KG1 (cell line): Measurements from ENCODE around the gene PAFAH1B1.

Experiments
- DNase-seq: peaks from one replicate; lab custom pipeline; 2025; lab: John Stamatoyannopoulos, UW

The PAFAH1B1 gene

DNA sequence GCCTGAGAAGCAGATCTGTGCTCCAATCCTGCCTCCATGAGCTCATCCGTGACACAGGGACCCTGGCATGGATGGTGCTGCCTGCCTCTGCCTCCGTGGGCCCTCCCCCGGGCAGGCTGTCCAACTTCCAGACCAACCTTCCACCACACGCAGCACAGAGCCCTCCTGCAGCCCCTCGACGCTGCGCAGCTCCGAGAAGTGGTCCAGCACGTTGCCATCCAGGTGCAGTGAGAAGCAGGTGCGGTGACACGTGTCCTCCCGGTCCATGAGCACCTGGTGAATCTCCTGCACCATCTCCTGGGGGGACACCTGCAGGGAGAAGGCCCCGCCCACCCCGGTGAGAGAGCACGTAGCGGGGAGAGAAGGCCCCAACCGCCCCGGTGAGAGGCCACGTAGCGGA lies 109.7 kb downstream of the PAFAH1B1 start:
- no peak for DNase-seq

GRCh38 chr17:2703606-2704005 lies 110.2 kb downstream of the PAFAH1B1 start:
- no peak for DNase-seq

- DNase-seq, result no peak
These were observed 110.8 kb downstream of the PAFAH1B1 start for GRCh38 chr17:2704031-2704889.

- no peak for DNase-seq
These were observed 111.4 kb downstream of the PAFAH1B1 start for GRCh38 chr17:2704890-2705248.

GRCh38 chr17:2705263-2705662 lies 111.8 kb downstream of the PAFAH1B1 start:
- DNase-seq, result no peak

DNA sequence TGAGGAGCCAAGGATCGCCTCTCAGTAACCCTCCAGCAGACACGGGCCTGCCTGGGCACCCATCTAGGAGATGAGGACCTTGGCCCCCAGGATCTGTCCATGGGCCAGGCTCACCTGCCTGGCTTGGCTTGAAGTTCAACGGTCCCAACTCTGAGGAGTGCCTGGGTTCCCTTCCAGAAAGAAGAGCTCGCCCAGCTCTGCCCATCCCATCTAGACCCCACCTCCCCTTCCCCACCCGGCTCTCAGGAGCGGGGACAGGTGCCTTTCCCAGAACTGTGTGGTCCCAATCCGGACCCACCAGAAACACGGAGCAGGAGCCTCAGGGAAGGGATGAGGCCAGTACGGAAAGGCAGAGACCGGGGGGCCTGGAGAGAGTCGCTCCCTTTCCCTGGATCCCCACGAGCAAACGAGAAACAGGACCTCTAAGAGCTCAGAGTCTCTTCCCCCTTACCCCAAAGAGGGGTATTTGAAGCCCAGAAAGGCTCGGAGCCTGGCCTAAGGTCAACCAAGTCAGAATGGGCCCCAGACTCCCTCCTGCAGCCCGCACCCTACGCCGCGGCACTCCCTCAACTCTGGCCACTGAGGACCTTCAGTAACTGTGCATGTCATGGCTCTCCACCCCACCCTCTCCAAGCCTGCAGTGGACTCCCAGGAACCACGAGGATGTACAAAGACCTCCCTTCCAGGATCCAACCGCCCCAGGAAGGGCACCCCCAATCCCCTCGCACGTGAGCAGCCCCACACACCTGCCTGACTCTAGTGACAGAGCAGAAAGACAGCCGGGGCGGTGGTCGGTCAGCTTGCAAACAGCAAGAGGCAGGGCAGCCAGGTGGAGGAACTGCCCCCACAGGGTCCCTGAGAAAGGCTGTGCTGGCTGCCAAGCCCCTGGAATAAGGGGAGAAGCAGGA lies 112.7 kb downstream of the PAFAH1B1 start:
- DNase-seq, result no peak

DNA sequence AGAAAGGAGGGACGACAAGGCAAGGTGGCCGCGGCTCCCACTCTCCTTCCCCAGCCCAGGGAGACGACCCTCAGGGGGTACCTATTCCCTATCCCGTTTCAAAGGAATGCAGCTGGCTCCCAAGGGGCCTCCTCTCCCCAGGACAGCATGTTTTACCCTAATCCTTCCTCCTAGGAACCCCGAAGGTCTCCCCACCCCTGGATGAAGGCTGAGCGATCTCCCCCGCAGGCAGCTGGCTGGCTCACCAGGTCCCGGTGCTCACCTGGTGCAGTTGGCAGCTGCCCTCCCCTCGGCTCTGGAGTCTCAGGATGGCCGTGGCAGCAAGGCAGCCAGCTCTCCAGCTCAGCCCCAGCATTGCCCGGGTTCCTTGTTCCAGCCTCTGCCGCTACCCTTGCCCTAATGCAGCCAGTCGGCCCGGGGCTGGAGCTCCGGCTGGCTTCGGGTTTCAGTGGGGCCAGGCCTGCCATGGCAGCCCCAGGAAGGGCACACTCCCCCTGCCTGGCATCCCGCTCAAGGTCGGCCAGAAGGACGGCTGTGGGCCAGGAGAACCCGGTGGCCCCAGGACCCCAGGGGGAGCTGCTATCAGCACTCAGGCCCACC lies 113.6 kb downstream of the PAFAH1B1 start:
- DNase-seq, result no peak

GRCh38 chr17:2707721-2708584 lies 114.5 kb downstream of the PAFAH1B1 start:
- DNase-seq, result no peak

GRCh38 chr17:2708585-2709182 lies 115.2 kb downstream of the PAFAH1B1 start:
- DNase-seq, result no peak

DNA sequence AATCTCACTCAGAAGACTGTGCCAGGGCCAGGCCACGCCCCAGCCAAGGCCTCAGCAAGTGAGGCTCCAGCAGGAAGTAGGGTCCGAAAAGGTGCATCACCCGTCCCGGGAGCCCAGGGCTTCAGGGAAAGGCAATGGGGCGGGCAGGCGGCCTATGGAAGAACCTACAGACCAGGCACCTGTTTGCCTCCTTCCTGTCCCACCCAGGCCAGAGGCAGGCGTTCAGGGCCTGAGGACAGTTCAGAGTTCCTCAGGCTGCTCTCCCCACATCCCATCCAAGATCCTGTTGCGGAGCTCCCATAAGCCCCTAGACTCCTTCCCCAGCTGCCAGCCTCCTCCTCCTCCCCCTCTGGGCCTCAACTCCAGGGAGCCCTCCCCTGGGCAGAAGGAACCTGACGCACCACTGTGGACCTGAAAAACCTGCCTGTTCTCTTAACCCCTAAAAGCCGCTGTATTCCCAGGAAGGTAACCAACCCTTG lies 115.8 kb downstream of the PAFAH1B1 start:
- no peak for DNase-seq

DNA sequence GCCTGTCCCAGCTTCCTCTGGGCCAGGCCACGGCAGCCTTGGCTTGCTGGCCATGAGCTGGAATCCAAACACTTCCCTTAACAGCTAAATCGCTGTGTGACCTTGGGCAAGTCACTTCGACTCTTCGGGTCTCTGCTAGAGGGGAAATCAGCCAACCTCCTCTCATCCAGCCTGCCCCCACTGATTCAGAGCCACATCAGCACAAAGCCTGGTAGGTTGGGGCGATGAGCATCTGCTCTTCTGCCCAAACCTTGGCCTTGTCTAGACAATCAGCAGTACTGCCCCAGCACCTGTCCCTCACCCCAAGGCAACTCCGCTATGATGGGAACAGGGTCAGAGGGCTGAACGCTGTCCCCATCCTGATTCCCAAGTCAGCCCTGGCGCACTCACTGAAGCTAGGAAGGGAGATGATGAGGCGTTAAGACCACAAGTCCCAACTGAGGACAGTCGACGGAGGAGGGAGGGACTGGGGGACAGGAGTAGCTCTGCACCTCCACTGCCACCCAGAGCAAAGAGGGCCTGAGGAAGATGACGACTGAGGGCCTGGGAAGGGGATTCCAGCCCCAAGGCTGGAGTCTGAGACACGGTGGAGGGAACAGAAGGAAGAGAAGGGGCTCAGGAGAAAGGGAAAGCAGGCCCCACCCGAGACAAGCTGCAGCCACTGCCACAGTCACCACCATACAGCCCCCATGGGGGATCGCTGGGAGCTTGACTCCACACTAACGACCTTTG lies 116.8 kb downstream of the PAFAH1B1 start:
- DNase-seq, result no peak

DNA sequence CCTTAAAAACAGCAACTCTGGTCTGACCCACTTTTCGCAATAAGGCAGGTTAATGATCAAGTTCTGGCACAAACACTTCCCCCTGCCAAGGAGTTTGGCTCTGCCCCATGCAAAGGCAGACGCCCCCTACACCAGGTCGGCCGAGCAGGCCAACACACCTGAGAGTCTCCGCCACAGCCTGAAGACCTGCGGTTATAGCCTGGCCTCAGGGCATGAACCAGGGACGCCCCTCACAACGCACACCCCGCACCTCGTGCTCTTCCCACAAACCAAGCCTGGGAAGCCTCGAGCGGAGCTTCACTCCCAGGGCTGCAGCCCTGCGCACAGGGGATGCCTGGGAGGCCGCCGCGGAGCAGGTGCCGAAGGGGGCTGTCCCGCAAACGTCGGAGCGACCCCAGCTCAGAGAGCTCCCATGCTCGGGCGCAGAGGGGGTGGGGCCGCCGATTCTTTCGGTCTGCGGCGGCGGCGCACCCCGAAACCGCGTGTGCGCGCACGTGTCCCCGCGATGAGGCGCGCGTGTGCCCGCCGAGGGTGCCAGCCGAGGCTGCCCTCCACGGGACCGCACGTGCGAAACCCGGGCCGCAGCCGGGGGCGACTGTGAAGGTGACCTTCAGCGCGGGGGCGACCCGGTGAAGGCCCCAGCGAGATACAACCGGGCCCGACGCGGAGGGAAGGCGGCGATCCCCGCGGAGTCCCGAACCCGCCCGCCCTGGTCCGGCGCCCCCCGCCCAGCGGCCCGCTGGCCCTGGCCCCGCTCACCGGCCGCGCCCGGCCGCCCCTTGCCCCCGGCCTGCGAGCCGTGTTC lies 117.6 kb downstream of the PAFAH1B1 start:
- DNase-seq, result no peak

DNA sequence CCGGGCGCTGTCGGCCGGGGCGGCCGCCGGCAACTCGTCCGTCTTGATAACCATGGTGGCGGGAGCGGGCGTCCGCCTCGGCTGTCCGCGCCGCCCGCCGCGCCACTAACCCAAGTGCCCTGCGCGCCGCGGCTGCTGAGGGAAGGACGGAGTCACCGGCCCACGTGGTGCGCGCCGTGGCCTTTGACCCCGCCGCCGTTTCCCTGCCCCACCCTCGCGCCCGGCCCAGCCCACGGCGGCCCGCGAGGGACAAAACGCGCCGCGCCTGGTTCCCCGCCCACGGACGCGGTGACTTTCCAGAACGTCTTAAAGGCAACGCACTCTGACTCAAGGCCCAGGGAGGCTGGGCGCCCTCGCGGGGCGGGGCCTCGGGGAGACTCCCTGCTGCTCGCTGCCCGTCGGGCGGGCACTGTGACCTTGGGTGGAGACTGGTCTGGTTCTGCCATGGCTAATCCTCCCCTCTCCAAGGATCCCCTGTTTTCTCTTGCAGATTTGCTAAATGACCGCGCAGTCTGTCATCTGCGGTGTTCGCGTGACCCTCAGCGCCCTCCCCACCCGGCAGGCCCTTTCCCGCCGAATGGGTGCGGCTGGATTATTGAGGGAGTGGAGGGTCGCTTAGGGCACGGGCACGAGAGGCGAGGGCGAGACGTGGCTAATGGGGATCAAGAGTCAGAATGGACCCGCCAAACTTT lies 118.3 kb downstream of the PAFAH1B1 start, which contains the start of gene CLUH:
CLUH (minus strand) TSS at position 157 of the 692 bp plus-strand sequence; CDS start at position 54, 103 bp downstream.
- peak; percentile 82 for DNase-seq

- DNase-seq, result no peak
These were observed 119.0 kb downstream of the PAFAH1B1 start for GRCh38 chr17:2712300-2713043.

GRCh38 chr17:2713881-2714280 lies 120.4 kb downstream of the PAFAH1B1 start:
- DNase-seq, result no peak

- no peak for DNase-seq
These were observed 123.2 kb downstream of the PAFAH1B1 start for GRCh38 chr17:2716649-2717048.

DNA sequence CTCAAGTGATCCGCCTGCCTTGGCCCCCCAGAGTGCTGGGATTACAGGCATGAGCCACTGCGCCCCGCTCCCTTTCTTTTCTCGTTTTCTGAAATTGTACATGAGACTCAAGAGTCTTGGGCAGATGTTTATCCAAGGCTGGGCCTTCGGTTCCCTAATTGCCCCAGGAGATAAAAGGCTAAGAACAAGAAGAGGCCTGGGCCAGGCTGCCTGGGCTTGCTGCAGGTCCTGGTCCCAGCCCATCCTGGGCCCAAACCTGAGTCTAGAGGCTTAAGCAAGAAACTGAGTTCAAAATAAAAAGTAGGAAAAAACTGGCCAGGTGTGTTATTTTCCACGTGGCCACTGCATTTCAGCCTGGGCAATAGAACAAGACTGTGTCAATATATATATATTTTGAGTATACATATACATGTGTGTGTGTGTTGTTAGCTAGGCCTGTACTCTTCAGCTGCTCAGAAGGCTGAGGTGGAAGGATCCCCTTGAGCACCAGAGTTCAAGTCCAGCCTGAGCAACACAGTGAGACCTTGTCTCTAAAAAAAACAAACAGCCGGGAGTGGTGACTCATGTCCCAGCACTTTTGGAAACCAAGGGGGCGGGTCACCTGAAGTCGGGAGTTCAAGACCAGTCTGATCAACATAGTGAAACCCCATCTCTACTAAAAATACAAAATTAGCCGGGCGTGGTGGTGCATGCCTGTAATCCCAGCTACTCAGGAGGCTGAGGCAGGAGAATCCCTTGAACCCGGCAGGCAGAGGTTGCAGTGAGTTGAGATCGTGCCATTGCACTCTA lies 124.9 kb downstream of the PAFAH1B1 start:
- DNase-seq, result no peak
